Duodenal mucosa (tissue), 2 donors: ENCODE data around the gene SSH3.
A peak's percentile ranks its signal among the peaks of the same experiment; 100 is the strongest.

Source experiments
- H3K27ac ChIP-seq: one replicate; pipeline ENCODE4 v1.7.0; 2013; ENCODE audit warnings: low read depth, low read length
- H3K27me3 ChIP-seq, 2 donors: one replicate each; pipeline ENCODE4 v1.7.0; 2013; ENCODE audit warnings: low read length in 2 of 2, control low read depth in 1 of 2; ENCODE audit not compliant: insufficient read depth in 2 of 2, control insufficient read depth in 1 of 2
- H3K36me3 ChIP-seq, 2 donors: one replicate each; pipeline ENCODE4 v1.7.0; 2013; ENCODE audit warnings: low read length in 2 of 2, control low read depth in 1 of 2; ENCODE audit not compliant: insufficient read depth in 2 of 2, control insufficient read depth in 1 of 2
- H3K4me1 ChIP-seq, 2 donors: one replicate each; pipeline ENCODE4 v1.7.0; 2013; ENCODE audit warnings: low read length in 2 of 2, control low read depth in 1 of 2; ENCODE audit not compliant: insufficient read depth in 2 of 2, control insufficient read depth in 1 of 2
- H3K4me3 ChIP-seq, 2 donors: one replicate each; pipeline ENCODE4 v1.7.0; 2013; ENCODE audit warnings: low read length in 2 of 2, low read depth in 1 of 2
- H3K9ac ChIP-seq, 2 donors: one replicate each; pipeline ENCODE4 v1.7.0; 2013; ENCODE audit warnings: low read length in 2 of 2, low read depth in 1 of 2
- H3K9me3 ChIP-seq, 2 donors: one replicate each; pipeline ENCODE4 v1.7.0; 2013; ENCODE audit warnings: low read length in 2 of 2, control low read depth in 1 of 2; ENCODE audit not compliant: control insufficient read depth in 1 of 2

SSH3 gene

GRCh38 chr11:67304511-67305113 lies 1.3 kb downstream of the SSH3 start:
- peak overlapping the region; percentile 82 for H3K9ac ChIP-seq
- no peaks in the 10 kb centered on the region for H3K27me3 ChIP-seq
- no peak overlapping the region for H3K27ac ChIP-seq
- peaks cover 21 to 51% of the 10 kb centered on the region in 2 donors for H3K36me3 ChIP-seq
- H3K4me1 ChIP-seq: peaks cover 16 to 28% of the 10 kb centered on the region in 2 donors
- no peaks in the 10 kb centered on the region for H3K9me3 ChIP-seq
- H3K4me3 ChIP-seq: peak overlapping the region; percentile 81 to 85

DNA sequence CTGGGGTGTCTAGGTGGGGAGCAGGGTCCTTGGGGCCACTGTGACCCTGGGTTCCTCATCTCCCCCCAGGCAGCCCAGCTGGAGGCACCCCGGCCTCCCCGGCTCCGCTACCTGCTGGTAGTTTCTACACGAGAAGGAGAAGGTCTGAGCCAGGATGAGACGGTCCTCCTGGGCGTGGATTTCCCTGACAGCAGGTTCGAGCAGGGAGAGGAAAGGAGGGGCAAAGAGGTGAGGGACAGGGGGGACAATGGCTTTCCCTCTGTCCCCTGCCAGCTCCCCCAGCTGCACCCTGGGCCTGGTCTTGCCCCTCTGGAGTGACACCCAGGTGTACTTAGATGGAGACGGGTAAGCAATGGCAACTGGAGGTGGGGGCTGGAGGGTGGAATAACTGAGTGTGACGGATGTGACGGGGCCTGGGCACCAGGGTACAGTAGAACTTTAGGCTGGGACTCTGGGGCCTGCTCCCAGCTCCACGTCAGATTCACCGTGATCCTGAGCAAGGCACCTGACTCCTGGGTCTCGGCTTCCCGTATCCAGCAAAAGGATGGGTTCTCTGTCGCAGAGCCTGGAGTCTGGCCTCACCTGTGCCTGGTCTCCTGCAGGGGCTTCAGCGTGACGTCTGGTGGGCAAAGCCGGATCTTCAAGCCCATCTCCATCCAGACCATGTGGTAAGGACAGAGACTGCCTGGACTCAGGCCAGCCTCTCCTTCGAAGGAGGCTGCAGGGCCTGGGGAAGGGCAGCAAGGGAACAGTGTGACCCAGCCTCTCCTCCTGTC lies 3.6 kb downstream of the SSH3 start:
- Histone ChIP-seq H3K4me3 (no peak overlapping the region), H3K27ac (no peak overlapping the region), H3K36me3 (peaks cover 17 to 51% of the 10 kb centered on the region in 2 donors), H3K27me3 (no peaks in the 10 kb centered on the region), H3K9ac (no peak overlapping the region), H3K4me1 (peaks cover 16 to 22% of the 10 kb centered on the region in 2 donors), H3K9me3 (no peaks in the 10 kb centered on the region)

GRCh38 chr11:67307545-67308001 lies 4.2 kb downstream of the SSH3 start:
- Histone ChIP-seq H3K9me3 (no peaks in the 10 kb centered on the region), H3K27me3 (no peaks in the 10 kb centered on the region), H3K4me1 (peaks cover 16 to 20% of the 10 kb centered on the region in 2 donors), H3K27ac (no peak overlapping the region), H3K9ac (no peak overlapping the region), H3K4me3 (no peak overlapping the region), H3K36me3 (peaks cover 17 to 52% of the 10 kb centered on the region in 2 donors)

DNA sequence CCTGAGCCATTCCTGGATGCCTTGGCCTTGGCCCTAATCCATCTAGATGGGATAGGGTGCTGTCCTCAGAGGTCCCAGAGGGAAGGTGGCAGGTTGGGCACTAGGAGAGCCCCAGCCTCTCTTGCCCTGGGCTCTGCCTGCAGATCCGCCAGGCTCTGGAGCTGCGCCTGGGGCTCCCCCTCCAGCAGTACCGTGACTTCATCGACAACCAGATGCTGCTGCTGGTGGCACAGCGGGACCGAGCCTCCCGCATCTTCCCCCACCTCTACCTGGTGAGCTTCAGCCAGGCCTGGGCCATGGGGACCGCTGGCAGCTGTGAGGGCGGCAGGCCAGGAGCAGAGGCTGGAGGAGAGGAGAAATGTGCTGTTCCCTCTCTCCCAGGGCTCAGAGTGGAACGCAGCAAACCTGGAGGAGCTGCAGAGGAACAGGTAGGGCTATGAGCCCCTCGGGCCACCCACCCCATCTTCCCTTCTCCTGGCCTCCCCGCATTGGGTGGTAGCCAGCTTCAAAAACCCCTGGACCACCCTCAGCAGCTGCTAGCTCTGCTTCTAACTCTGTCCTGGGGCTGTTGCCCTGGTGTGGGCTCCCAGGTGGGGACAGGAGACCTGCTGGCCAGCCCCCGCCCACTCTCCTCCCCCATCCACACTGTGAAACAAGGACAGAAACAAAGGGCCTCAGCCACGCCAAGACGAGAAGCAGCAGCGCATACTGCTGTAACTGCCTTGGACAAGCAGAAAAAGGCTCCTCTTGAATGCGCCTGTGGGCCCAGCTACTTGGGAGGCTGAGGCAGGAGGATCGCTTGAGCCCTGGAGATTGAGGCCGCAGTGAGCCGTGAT lies 4.9 kb downstream of the SSH3 start:
- Histone ChIP-seq H3K4me3 (no peak overlapping the region), H3K9me3 (no peaks in the 10 kb centered on the region), H3K9ac (no peak overlapping the region), H3K36me3 (peaks cover 17 to 52% of the 10 kb centered on the region in 2 donors), H3K27ac (no peak overlapping the region), H3K27me3 (no peaks in the 10 kb centered on the region), H3K4me1 (peaks cover 20 to 22% of the 10 kb centered on the region in 2 donors)

GRCh38 chr11:67309166-67309565 lies 5.8 kb downstream of the SSH3 start:
- H3K9ac ChIP-seq: no peak overlapping the region
- no peak overlapping the region for H3K4me3 ChIP-seq
- H3K4me1 ChIP-seq: peaks cover 21 to 24% of the 10 kb centered on the region in 2 donors
- peaks cover 17 to 52% of the 10 kb centered on the region in 2 donors for H3K36me3 ChIP-seq
- no peaks in the 10 kb centered on the region for H3K27me3 ChIP-seq
- no peaks in the 10 kb centered on the region for H3K9me3 ChIP-seq
- no peak overlapping the region for H3K27ac ChIP-seq

- no peaks in the 10 kb centered on the region for H3K27me3 ChIP-seq
- peaks cover 17 to 52% of the 10 kb centered on the region in 2 donors for H3K36me3 ChIP-seq
- H3K4me1 ChIP-seq: peaks cover 16 to 19% of the 10 kb centered on the region in 2 donors
- no peak overlapping the region for H3K27ac ChIP-seq
- H3K9ac ChIP-seq: no peak overlapping the region
- H3K4me3 ChIP-seq: no peak overlapping the region
- no peaks in the 10 kb centered on the region for H3K9me3 ChIP-seq
These were observed 6.3 kb downstream of the SSH3 start for GRCh38 chr11:67309661-67310061.

DNA sequence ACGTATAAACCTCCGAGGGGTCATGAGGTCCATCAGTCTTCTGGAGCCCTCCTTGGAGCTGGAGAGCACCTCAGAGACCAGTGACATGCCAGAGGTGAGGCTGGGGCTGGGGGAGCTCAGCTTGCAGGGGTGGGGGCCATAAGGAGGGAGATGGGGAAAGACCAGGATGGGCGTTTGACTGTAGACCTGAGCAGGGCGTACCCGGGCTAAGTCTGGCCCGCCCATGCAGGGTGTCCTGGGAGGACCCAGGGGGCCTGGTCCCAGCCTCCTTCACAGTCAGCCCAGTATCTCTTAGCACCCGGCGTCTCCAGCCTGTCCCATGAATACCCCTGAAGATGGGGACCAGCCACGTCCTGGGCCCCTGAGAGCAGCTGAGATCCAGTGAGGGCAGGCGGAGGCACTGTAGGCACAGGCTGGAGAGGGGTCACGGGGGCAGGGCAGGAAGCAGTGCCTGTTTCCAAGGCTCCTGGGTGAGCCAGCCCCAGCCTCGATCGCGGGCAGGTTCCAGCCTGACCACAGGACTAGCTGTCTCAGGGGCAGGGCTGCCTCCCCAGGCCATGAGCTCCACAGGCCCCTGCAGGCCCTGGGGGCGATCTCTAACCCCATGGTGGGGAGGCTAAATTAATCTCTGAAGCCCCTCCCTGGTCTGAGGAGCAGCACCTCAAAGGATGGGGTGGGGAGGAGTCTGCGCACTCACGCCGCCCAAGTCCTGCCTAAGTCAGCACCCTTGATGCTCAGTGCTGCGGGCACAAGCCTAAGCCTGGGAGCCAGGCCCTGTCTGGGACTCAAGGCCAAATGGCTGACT lies 7.1 kb downstream of the SSH3 start:
- H3K36me3 ChIP-seq: peaks cover 17 to 52% of the 10 kb centered on the region in 2 donors
- no peak overlapping the region for H3K4me3 ChIP-seq
- H3K27me3 ChIP-seq: no peaks in the 10 kb centered on the region
- no peak overlapping the region for H3K9ac ChIP-seq
- peaks cover 13 to 15% of the 10 kb centered on the region in 2 donors for H3K4me1 ChIP-seq
- H3K9me3 ChIP-seq: no peaks in the 10 kb centered on the region
- no peak overlapping the region for H3K27ac ChIP-seq

- Histone ChIP-seq H3K9me3 (no peaks in the 10 kb centered on the region), H3K4me3 (no peak overlapping the region), H3K9ac (no peak overlapping the region), H3K27ac (no peak overlapping the region), H3K4me1 (peaks cover 13 to 15% of the 10 kb centered on the region in 2 donors), H3K27me3 (no peaks in the 10 kb centered on the region), H3K36me3 (peaks cover 17 to 52% of the 10 kb centered on the region in 2 donors)
These were observed 7.8 kb downstream of the SSH3 start for GRCh38 chr11:67311051-67311555.

GRCh38 chr11:67311556-67312082 lies 8.3 kb downstream of the SSH3 start:
- peaks cover 17 to 50% of the 10 kb centered on the region in 2 donors for H3K36me3 ChIP-seq
- no peak overlapping the region for H3K27ac ChIP-seq
- no peak overlapping the region for H3K4me3 ChIP-seq
- H3K9ac ChIP-seq: no peak overlapping the region
- H3K4me1 ChIP-seq: peaks cover 13 to 15% of the 10 kb centered on the region in 2 donors
- H3K27me3 ChIP-seq: no peaks in the 10 kb centered on the region
- H3K9me3 ChIP-seq: no peaks in the 10 kb centered on the region
